ENCODE measurements around the gene DMD. TPM values are rescaled to one million over a fixed set of nuclear protein-coding genes. Genes with fewer than 3 reads are reported as not detected.

Gene DMD
- total and polyA plus RNA-seq, 2 of the 8 experiments (the other 6 are each of a cell fraction or from before 2014, with no cell fraction given) = 4.8 to 7.4 TPM

DNA sequence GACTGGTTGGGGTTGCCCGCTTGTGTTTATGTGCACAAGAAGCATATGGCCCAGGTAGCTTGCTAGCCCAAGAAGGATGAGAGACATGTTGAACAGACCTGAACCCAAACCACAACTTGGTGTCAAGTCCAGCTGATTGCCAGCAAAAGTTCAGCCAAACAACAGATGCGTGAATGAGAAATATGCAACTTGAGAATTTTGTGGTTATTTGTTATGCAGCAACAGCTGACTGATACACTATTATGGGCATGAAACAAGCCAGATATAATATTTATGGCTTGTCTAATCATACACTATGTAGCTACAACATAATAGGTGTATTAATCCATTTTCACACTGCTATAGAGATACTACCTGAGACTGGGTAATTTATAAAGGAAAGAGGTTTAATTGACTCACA, 2073.2 kb downstream of the DMD start:
- Histone ChIP-seq H4K8ac (ENCODE audit: extremely low read depth, insufficient read depth, low read length) (no peak overlapping the region), H2BK15ac (ENCODE audit: low read length) (no peak overlapping the region), H2AFZ (ENCODE audit: low read length) (no peak overlapping the region), H3K27me3 (replicated peaks in 1 of 4; ENCODE audit: control insufficient read depth in 3 of 4, extremely low read depth in 1 of 4, insufficient read depth in 3 of 4, low read length in 3 of 4) (no peaks in the 10 kb centered on the region), H3K4ac (replicated peaks; ENCODE audit: insufficient read length, low read depth, low read length) (no peak overlapping the region), H2BK5ac (ENCODE audit: low read depth, low read length) (no peak overlapping the region), H2AK5ac (ENCODE audit: low read depth, low read length) (no peak overlapping the region), H2BK120ac (replicated peaks; ENCODE audit: low read depth, low read length) (no peak overlapping the region), H3K27ac (ENCODE audit: low read depth, low read length) (no peak overlapping the region), H2BK20ac (ENCODE audit: low read length) (no peak overlapping the region), H3K23ac (ENCODE audit: insufficient read length) (no peak overlapping the region), H3K9me3 (ENCODE audit: insufficient read depth in 2 of 2, low read depth in 1 of 2, low read length in 1 of 2) (no peaks in the 10 kb centered on the region; a peak in 1 of 4 replicates), H3K36me3 (ENCODE audit: control insufficient read depth in 2 of 4, insufficient read depth in 4 of 4, low read length in 3 of 4) (no peaks in the 10 kb centered on the region), H3K4me3 (ENCODE audit: extremely low read depth in 1 of 4, insufficient read depth in 2 of 4, low read depth in 3 of 4, low read length in 4 of 4) (no peak overlapping the region), H4K20me1 (replicated peaks in 1 of 2; ENCODE audit: control insufficient read depth in 1 of 2, insufficient read depth in 2 of 2, low read length in 2 of 2) (no peaks in the 10 kb centered on the region), H3K23me2 (ENCODE audit: low read depth, low read length) (no peaks in the 10 kb centered on the region), H4K91ac (replicated peaks; ENCODE audit: insufficient read length, low read length) (no peak overlapping the region), H3K4me1 (replicated peaks in 1 of 4; ENCODE audit: control insufficient read depth in 3 of 4, insufficient read depth in 4 of 4, low read length in 3 of 4) (no peaks in the 10 kb centered on the region), H3K4me2 (ENCODE audit: insufficient read depth in 1 of 2, low read depth in 2 of 2, low read length in 2 of 2) (no peak overlapping the region), H3K79me1 (ENCODE audit: low read depth, low read length) (no peaks in the 10 kb centered on the region), H3K18ac (ENCODE audit: extremely low read depth, low read length) (no peak overlapping the region), H3K9ac (replicated peaks in 1 of 4; ENCODE audit: extremely low read depth in 1 of 4, low read depth in 3 of 4, low read length in 3 of 4) (no peak overlapping the region), H4K5ac (ENCODE audit: insufficient read length, low read depth, low read length) (no peak overlapping the region), H3K56ac (replicated peaks; ENCODE audit: insufficient read length, low read depth, low read length) (no peak overlapping the region), H2BK12ac (ENCODE audit: low read depth, low read length) (no peak overlapping the region), H3K79me2 (ENCODE audit: control insufficient read depth in 1 of 2, insufficient read depth in 2 of 2, low read length in 2 of 2) (no peaks in the 10 kb centered on the region), H3K14ac (ENCODE audit: insufficient read length) (no peak overlapping the region)
- TF ChIP-seq CBX5 (IDR thresholded peaks at IDR 0.05; ENCODE audit: low read depth, low read length) (no peak), JUN (IDR thresholded peaks at IDR 0.05; ENCODE audit: low read depth, low read length) (no peak), KDM4A (IDR thresholded peaks at IDR 0.05; ENCODE audit: low read depth, low read length, severe bottlenecking) (no peak), SP1 (IDR thresholded peaks at IDR 0.05; ENCODE audit: low read depth, low read length) (no peak), POLR2AphosphoS5 (IDR thresholded peaks at IDR 0.05; ENCODE audit: low read depth, low read length) (no peak), SIX5 (IDR thresholded peaks at IDR 0.05; ENCODE audit: low read depth, low read length) (no peak), CTCF (IDR thresholded peaks at IDR 0.05; ENCODE audit: control extremely low read depth in 1 of 3, insufficient read depth in 1 of 3, low read depth in 1 of 3, low read length in 3 of 3) (no peak), RFX5 (IDR thresholded peaks at IDR 0.05; ENCODE audit: borderline replicate concordance, low read depth, low read length) (no peak), TCF12 (IDR thresholded peaks at IDR 0.05; ENCODE audit: low read depth, low read length) (no peak), PHF8 (conservative IDR thresholded peaks at IDR 0.05; ENCODE audit: low read depth, low read length) (no peak), NANOG (IDR thresholded peaks at IDR 0.05; ENCODE audit: insufficient read depth, low read depth, low read length, poor library complexity, severe bottlenecking) (no peak)
- DNase-seq (ENCODE audit: low read depth in 1 of 2, low spot score in 2 of 2) (no peak), FAIRE-seq (no peak)
- 89% methylated on average over 1 of the region's 2 CpGs; no CpG with 5 or more reads in 1 of the 2 experiments for WGBS, 2 experiments (ENCODE audit: extremely low coverage in 1 of 2, insufficient coverage in 1 of 2, insufficient read length in 1 of 2, insufficient replicate concordance in 2 of 2, low coverage in 1 of 2, low lambda C conversion rate in 2 of 2, missing lambda C conversion rate in 1 of 2)
- ChIA-PET CTCF (ENCODE audit: partially characterized antibody) (interaction anchor here (1.3 kb wide), 1 partner anchor 98 kb away, joined by 3 read pairs; no protein-coding TSS in a partner anchor), POLR2A (ENCODE audit: partially characterized antibody) (no interaction called here)

Measured in H1 (cell line).